ENCODE data around the gene ZNF736. TPM values are rescaled to one million over a fixed set of nuclear protein-coding genes. Genes with fewer than 3 reads are reported as not detected.

Gene ZNF736
- total RNA-seq, 2 donors from 2014 or later, result 14.2 to 15.7 TPM

- intact Hi-C loops (cut with DNase I), result no loop called here
- DNase-seq (ENCODE audit: low spot score), result no peak
Observed at GRCh38 chr7:64373017-64373416, 59.3 kb downstream of the ZNF736 start.

- intact Hi-C loops (cut with DNase I), result no loop called here
Observed at GRCh38 chr7:64400401-64400800, 86.6 kb downstream of the ZNF736 start.

More at GRCh38 chr7:64400401-64400800, 86.6 kb downstream of the ZNF736 start:
- no peak for DNase-seq (ENCODE audit: low spot score)

Other genes starting within 250 kb of the ZNF736 start
- not detected for gene ZNF735, start 106.8 kb upstream of the ZNF736 start, total RNA-seq
- gene ZNF679, start 85.5 kb upstream of the ZNF736 start, total RNA-seq, result not detected
- gene ZNF680, start 249.1 kb downstream of the ZNF736 start, total RNA-seq, result 10 to 100 TPM; 22.3 to 25.3 TPM

Measured in posterior vena cava (tissue), 2 donors.